H9 (cell line): ENCODE data around the gene CTDSPL. TPM values are rescaled to one million over a fixed set of nuclear protein-coding genes. Genes with fewer than 3 reads are reported as not detected.
"Not testable (repeated sequence)": the region's sequence is repeated elsewhere in the genome, so short reads cannot be mapped to it uniquely, and the experiment has no call there.

ENCODE experiments used
- DNase-seq: peaks from one replicate; pipeline ENCODE4 v3.0.0-alpha.2; 2017
- H2AFZ ChIP-seq: one replicate; pipeline ENCODE4 v1.6.1; 2013; ENCODE audit warnings: mild to moderate bottlenecking, low read length, control low read depth, moderate library complexity
- H2AK5ac ChIP-seq: 2 replicates; pipeline ENCODE4 v1.6.1; 2013; ENCODE audit warnings: low read length, control low read depth, mixed read lengths; ENCODE audit not compliant: insufficient read length
- H2BK120ac ChIP-seq: one replicate; pipeline ENCODE4 v1.6.1; 2013; ENCODE audit warnings: low read depth, mild to moderate bottlenecking, low read length, control low read depth, inconsistent platforms; ENCODE audit not compliant: poor library complexity, severe bottlenecking
- H2BK12ac ChIP-seq: 2 replicates; pipeline ENCODE4 v1.6.1; 2013; ENCODE audit warnings: low read length, control low read depth, mixed read lengths, low read depth; ENCODE audit not compliant: insufficient read length
- H2BK15ac ChIP-seq: 2 replicates; pipeline ENCODE4 v1.6.1; 2013; ENCODE audit warnings: low read depth, low read length, control low read depth
- H2BK20ac ChIP-seq: one replicate; pipeline ENCODE4 v1.6.1; 2013; ENCODE audit warnings: low read depth, mild to moderate bottlenecking, low read length, control low read depth, inconsistent platforms; ENCODE audit not compliant: poor library complexity, severe bottlenecking
- H2BK5ac ChIP-seq: 2 replicates; pipeline ENCODE4 v1.6.1; 2013; ENCODE audit warnings: low read length, control low read depth, mixed read lengths; ENCODE audit not compliant: insufficient read length
- H3K14ac ChIP-seq: 2 replicates; pipeline ENCODE4 v1.6.1; 2013; ENCODE audit warnings: low read length, control low read depth; ENCODE audit not compliant: insufficient read depth
- H3K18ac ChIP-seq: 2 replicates; pipeline ENCODE4 v1.6.1; 2013; ENCODE audit warnings: low read depth, mild to moderate bottlenecking, mixed read lengths, low read length, control low read depth; ENCODE audit not compliant: insufficient read length
- H3K23ac ChIP-seq: 2 replicates; pipeline ENCODE4 v1.6.1; 2013; ENCODE audit warnings: low read length, control low read depth, mixed read lengths, low read depth; ENCODE audit not compliant: insufficient read length
- H3K23me2 ChIP-seq: 2 replicates; pipeline ENCODE4 v1.6.1; 2013; ENCODE audit warnings: low read depth, mild to moderate bottlenecking, mixed read lengths, low read length, control low read depth; ENCODE audit not compliant: insufficient read length, poor library complexity, severe bottlenecking
- H3K27ac ChIP-seq: 2 replicates; pipeline ENCODE4 v1.5.1; 2013; ENCODE audit warnings: low read length, control low read depth, mixed read lengths, low read depth; ENCODE audit not compliant: insufficient read length
- H3K27me3 ChIP-seq: 2 replicates; pipeline ENCODE4 v1.6.1; 2013; ENCODE audit warnings: low read length, control low read depth, inconsistent platforms; ENCODE audit not compliant: insufficient read depth
- H3K4ac ChIP-seq: 2 replicates; pipeline ENCODE4 v1.6.1; 2013; ENCODE audit warnings: low read depth, mild to moderate bottlenecking, control low read depth, inconsistent platforms, low read length, moderate library complexity
- H3K4me1 ChIP-seq: 2 replicates; pipeline ENCODE4 v1.6.1; 2013; ENCODE audit warnings: low read length, control low read depth, inconsistent platforms; ENCODE audit not compliant: insufficient read depth
- H3K4me2 ChIP-seq: 2 replicates; pipeline ENCODE4 v1.6.1; 2013; ENCODE audit warnings: low read length, control low read depth, mixed read lengths; ENCODE audit not compliant: insufficient read length, insufficient read depth
- H3K56ac ChIP-seq: 2 replicates; pipeline ENCODE4 v1.6.1; 2013; ENCODE audit warnings: low read depth, mild to moderate bottlenecking, mixed read lengths, low read length, control low read depth; ENCODE audit not compliant: insufficient read length
- H3K79me1 ChIP-seq: 2 replicates; pipeline ENCODE4 v1.6.1; 2013; ENCODE audit warnings: low read depth, mild to moderate bottlenecking, moderate library complexity, low read length, control low read depth, inconsistent platforms; ENCODE audit not compliant: insufficient read depth, poor library complexity, severe bottlenecking
- H3K79me2 ChIP-seq: 2 replicates; pipeline ENCODE4 v1.6.1; 2013; ENCODE audit warnings: low read length, control low read depth, inconsistent platforms; ENCODE audit not compliant: insufficient read depth
- H3K9ac ChIP-seq: 2 replicates; pipeline ENCODE4 v1.6.1; 2013; ENCODE audit warnings: low read length, control low read depth, mixed read lengths; ENCODE audit not compliant: insufficient read length; ENCODE audit errors: extremely low read depth
- H3K9me3 ChIP-seq: one replicate; pipeline ENCODE4 v1.6.1; 2013; ENCODE audit warnings: low read depth, low read length, inconsistent platforms; ENCODE audit not compliant: control insufficient read depth
- H3T11ph ChIP-seq: one replicate; pipeline ENCODE4 v1.6.1; 2013; ENCODE audit warnings: mild to moderate bottlenecking, low read length, control low read depth, inconsistent platforms
- H4K20me1 ChIP-seq: one replicate; pipeline ENCODE4 v1.6.1; 2013; ENCODE audit not compliant: control insufficient read depth, insufficient read length, insufficient read depth
- H4K5ac ChIP-seq: 2 replicates; pipeline ENCODE4 v1.6.1; 2013; ENCODE audit warnings: low read depth, mild to moderate bottlenecking, mixed read lengths, low read length, control low read depth; ENCODE audit not compliant: insufficient read length
- H4K8ac ChIP-seq: replicated peaks from 2 replicates; pipeline ENCODE4 v1.6.1; 2013; ENCODE audit warnings: low read length, control low read depth, mixed read lengths, low read depth; ENCODE audit not compliant: insufficient read length
- H4K91ac ChIP-seq: 2 replicates; pipeline ENCODE4 v1.6.1; 2013; ENCODE audit warnings: low read depth, mild to moderate bottlenecking, moderate library complexity, mixed read lengths, low read length, control low read depth; ENCODE audit not compliant: insufficient read length
- H3K27ac Mint-ChIP-seq, 3 experiments: 2 replicates in 2 of 3; 3 replicates in 1 of 3; pipeline ENCODE4 v1.8.0; 2020 to 2021; ENCODE audit warnings: mixed read lengths in 3 of 3, mild to moderate bottlenecking in 1 of 3, moderate library complexity in 1 of 3
- H3K27me3 Mint-ChIP-seq: 2 replicates; pipeline ENCODE4 v1.8.0; 2021; ENCODE audit warnings: low read depth, mild to moderate bottlenecking, moderate library complexity, mixed read lengths
- H3K36me3 Mint-ChIP-seq, 3 experiments: 2 replicates in 2 of 3; 3 replicates in 1 of 3; pipeline ENCODE4 v1.8.0; 2020 to 2021; ENCODE audit warnings: low read depth in 3 of 3, mixed read lengths in 3 of 3; ENCODE audit not compliant: insufficient read depth in 1 of 3
- H3K4me1 Mint-ChIP-seq, 2 experiments: 2 replicates each; pipeline ENCODE4 v1.8.0; 2020; ENCODE audit warnings: mixed read lengths in 2 of 2
- H3K4me3 Mint-ChIP-seq, 2 experiments: 2 replicates in 1 of 2; 3 replicates in 1 of 2; pipeline ENCODE4 v1.8.0; 2020 to 2021; ENCODE audit warnings: mild to moderate bottlenecking in 2 of 2, mixed read lengths in 2 of 2, moderate library complexity in 1 of 2
- H3K9me3 Mint-ChIP-seq, 2 experiments: 2 replicates in 1 of 2; 3 replicates in 1 of 2; pipeline ENCODE4 v1.8.0; 2020; ENCODE audit warnings: mild to moderate bottlenecking in 2 of 2, mixed read lengths in 2 of 2, moderate library complexity in 1 of 2
- CTCF ChIP-seq: fragments of 200-600 bp; sonication (generic); conservative IDR thresholded peaks from 3 replicates; pipeline ENCODE4 v1.8.0; 2021; ENCODE audit warnings: antibody characterized with exemption, mild to moderate bottlenecking
- WGBS: extraction: QIAGEN DNeasy Blood & Tissue Kit; methylation state at CpG from one replicate; pipeline ENCODE4 v1.1.7; 2013; ENCODE audit warnings: missing lambda C conversion rate, low lambda C conversion rate, mixed read lengths; ENCODE audit not compliant: insufficient read length; ENCODE audit errors: extremely low coverage; 5-methylcytosine and 5-hydroxymethylcytosine counted together
- total RNA-seq: library from RNA; stranded (reverse); gene quantifications from 2 replicates; pipeline ENCODE4 v1.2.1, GENCODE V29; 2021

CTDSPL gene
- total RNA-seq, 1 experiment from 2014 or later = 20.8 TPM

GRCh38 chr3:37814547-37814946 is 47.1 kb upstream of the CTDSPL start:
- Histone ChIP-seq H3K4me1 (no peaks in the 10 kb centered on the region), H2BK5ac (no peak overlapping the region), H2BK20ac (no peak overlapping the region), H3K9ac (no peak overlapping the region), H2AFZ (no peak overlapping the region), H2BK12ac (no peak overlapping the region), H3K79me1 (no peaks in the 10 kb centered on the region), H4K5ac (no peak overlapping the region), H2BK15ac (no peak overlapping the region), H3K14ac (no peak overlapping the region), H3K23ac (no peak overlapping the region), H4K91ac (no peak overlapping the region), H3T11ph (no peak overlapping the region), H2AK5ac (no peak overlapping the region), H3K27ac (no peak overlapping the region), H4K8ac (no peak overlapping the region), H3K56ac (no peak overlapping the region), H3K27me3 (no peaks in the 10 kb centered on the region), H2BK120ac (no peak overlapping the region), H4K20me1 (no peaks in the 10 kb centered on the region), H3K18ac (no peak overlapping the region), H3K79me2 (no peaks in the 10 kb centered on the region), H3K4ac (no peak overlapping the region), H3K9me3 (no peaks in the 10 kb centered on the region), H3K23me2 (no peaks in the 10 kb centered on the region), H3K4me2 (no peak overlapping the region)
- H3K4me1 Mint-ChIP-seq = no peaks in the 10 kb centered on the region
- TF ChIP-seq CTCF = peak; percentile 53; the same call in 2 of the 3 replicates
- no peak overlapping the region for H3K27ac Mint-ChIP-seq
- no peak for DNase-seq
- H3K9me3 Mint-ChIP-seq = no peaks in the 10 kb centered on the region
- no CpG with 5 or more reads among the region's 2 CpGs for WGBS
- H3K36me3 Mint-ChIP-seq = no peaks in the 10 kb centered on the region
- no peak overlapping the region for H3K4me3 Mint-ChIP-seq
- H3K27me3 Mint-ChIP-seq = peaks cover 3% of the 10 kb centered on the region

- not testable (repeated sequence) for H3K27ac ChIP-seq, H4K91ac ChIP-seq, H3K18ac ChIP-seq, H3K9ac ChIP-seq, H3K27me3 Mint-ChIP-seq, H3K56ac ChIP-seq, H2BK120ac ChIP-seq, H3K79me2 ChIP-seq, H3K36me3 Mint-ChIP-seq, H4K8ac ChIP-seq, H3K27ac Mint-ChIP-seq, H3K9me3 ChIP-seq, H2AK5ac ChIP-seq, H3K23me2 ChIP-seq, H3K4me1 ChIP-seq, H2BK5ac ChIP-seq, H3K14ac ChIP-seq, H3K4me2 ChIP-seq, H3K4ac ChIP-seq, H2BK20ac ChIP-seq, H4K5ac ChIP-seq, H2AFZ ChIP-seq, H3K4me1 Mint-ChIP-seq, H3K4me3 Mint-ChIP-seq, H2BK15ac ChIP-seq, H3T11ph ChIP-seq, H3K27me3 ChIP-seq, H2BK12ac ChIP-seq, H3K79me1 ChIP-seq, H3K9me3 Mint-ChIP-seq, DNase-seq, H3K23ac ChIP-seq, H4K20me1 ChIP-seq
- WGBS = no CpG with 5 or more reads among the region's 9 CpGs
Measured at GRCh38 chr3:37815156-37815555, 46.5 kb upstream of the CTDSPL start.
